SIG-M5 treated with dmso at 0.1 percent for 504 hours (cell line): Measurements from ENCODE around the gene OVOL3.

Experiments
- DNase-seq: peaks from one replicate; lab custom pipeline; 2025; ENCODE audit not compliant: unreplicated experiment; lab: John Stamatoyannopoulos, UW

Gene OVOL3

GRCh38 chr19:36100476-36100875 is 10.5 kb upstream of the OVOL3 start:
- DNase-seq: no peak

- DNase-seq: no peak
Observed at GRCh38 chr19:36101550-36102327, 9.2 kb upstream of the OVOL3 start.

GRCh38 chr19:36103040-36103626 is 7.8 kb upstream of the OVOL3 start:
- no peak for DNase-seq

- DNase-seq: no peak
Observed at GRCh38 chr19:36103842-36104552, 6.9 kb upstream of the OVOL3 start.

GRCh38 chr19:36106441-36106840 is 4.5 kb upstream of the OVOL3 start:
- DNase-seq: no peak

- no peak for DNase-seq
Observed at GRCh38 chr19:36106991-36107390, 4.0 kb upstream of the OVOL3 start.

- no peak for DNase-seq
Observed at GRCh38 chr19:36108684-36109083, 2.3 kb upstream of the OVOL3 start.

GRCh38 chr19:36111200-36111539 is 227 bp downstream of the OVOL3 start:
- no peak for DNase-seq

- no peak for DNase-seq
Observed at GRCh38 chr19:36112678-36113077, 1.7 kb downstream of the OVOL3 start.

GRCh38 chr19:36113425-36113824 is 2.5 kb downstream of the OVOL3 start:
- DNase-seq: no peak

- DNase-seq: no peak
Observed at GRCh38 chr19:36113894-36114720, 3.2 kb downstream of the OVOL3 start.

- peak; percentile 99 for DNase-seq
Observed at GRCh38 chr19:36114721-36115452, 3.9 kb downstream of the OVOL3 start, which contains the start of gene POLR2I. POLR2I (minus strand) TSS chr19:36114875; CDS start chr19:36114856, 19 bp downstream.

- peak; percentile 67 for DNase-seq
Observed at GRCh38 chr19:36115453-36116343, 4.8 kb downstream of the OVOL3 start, which contains the start of gene TBCB. TBCB (plus strand) TSS chr19:36115468; CDS start chr19:36115561, 93 bp downstream.

GRCh38 chr19:36116344-36116637 is 5.3 kb downstream of the OVOL3 start:
- DNase-seq: no peak

- no peak for DNase-seq
Observed at GRCh38 chr19:36120092-36120983, 9.4 kb downstream of the OVOL3 start.

- no peak for DNase-seq
Observed at GRCh38 chr19:36120984-36121358, 10.0 kb downstream of the OVOL3 start.

GRCh38 chr19:36121486-36122124 is 10.7 kb downstream of the OVOL3 start:
- DNase-seq: no peak

GRCh38 chr19:36125557-36125956 is 14.6 kb downstream of the OVOL3 start:
- no peak for DNase-seq
